Measurements from ENCODE around the gene MYRIP. TPM values are rescaled to one million over a fixed set of nuclear protein-coding genes. Genes with fewer than 3 reads are reported as not detected.

Gene MYRIP
- total and polyA plus RNA-seq, 10 donors, result 1.5 to 35.2 (median 16.2) TPM

DNA sequence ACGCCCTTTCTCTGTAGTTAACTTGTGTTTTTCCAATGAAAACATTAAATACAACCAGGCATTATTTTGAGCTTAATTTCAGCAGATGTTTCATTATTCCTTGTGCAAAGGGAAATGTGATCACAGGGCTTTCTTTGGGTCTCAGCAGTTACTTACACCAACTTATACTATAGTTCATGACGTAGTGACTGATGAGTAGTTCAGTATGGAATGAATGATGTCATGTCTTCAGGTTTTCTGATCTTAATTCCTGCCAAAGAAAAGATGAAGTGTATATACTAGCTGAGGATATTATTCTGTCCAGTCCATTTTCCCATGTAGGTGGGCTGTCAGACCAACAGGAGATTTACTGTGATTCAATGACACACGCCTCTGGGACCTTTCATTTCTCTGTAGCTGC is 61.3 kb downstream of the MYRIP start:
- H3K36me3 ChIP-seq, result no peaks in the 10 kb centered on the region
- H3K27ac ChIP-seq, result no peak overlapping the region
- H3K4me1 ChIP-seq, result no peaks in the 10 kb centered on the region
- WGBS, 5 donors, result 52 to 75% (median 68%) methylated on average over 3 of the region's 3 CpGs
- no peaks in the 10 kb centered on the region for H3K27me3 ChIP-seq (replicated peaks in 1 of 7)
- no peak for DNase-seq
- TF ChIP-seq POLR2A (IDR thresholded peaks at IDR 0.05) (no peak), POLR2AphosphoS5 (IDR thresholded peaks at IDR 0.05) (no peak), CTCF (IDR thresholded peaks at IDR 0.05 in 8 of 11, conservative IDR thresholded peaks at IDR 0.05 in 3 of 11) (no peak)
- H3K4me3 ChIP-seq, result no peak overlapping the region
- intact Hi-C loops (cut with DNase I; ENCODE audit: low total_unique reads), result no loop called here
- H3K9me3 ChIP-seq, result peaks cover 0 to 38% (median 23%) of the 10 kb centered on the region in 8 donors

- TF ChIP-seq CTCF (IDR thresholded peaks at IDR 0.05 in 8 of 11, conservative IDR thresholded peaks at IDR 0.05 in 3 of 11), result no peak
- TF ChIP-seq POLR2AphosphoS5 (IDR thresholded peaks at IDR 0.05), result no peak
- no peak for TF ChIP-seq POLR2A (IDR thresholded peaks at IDR 0.05)
- Histone ChIP-seq H3K27me3 (replicated peaks in 1 of 7) (no peaks in the 10 kb centered on the region), H3K4me3 (no peak overlapping the region), H3K36me3 (no peaks in the 10 kb centered on the region), H3K9me3 (peaks cover 0 to 28% (median 3%) of the 10 kb centered on the region in 8 donors), H3K4me1 (no peaks in the 10 kb centered on the region), H3K27ac (no peak overlapping the region)
- DNase-seq, result no peak
- intact Hi-C loops (cut with DNase I; ENCODE audit: low total_unique reads), result no loop called here
- 63 to 87% (median 78%) methylated on average over 2 of the region's 2 CpGs for WGBS, 5 donors
Measured at GRCh38 chr3:39879581-39879980, 70.2 kb downstream of the MYRIP start.

- no peak for DNase-seq
- no peaks in the 10 kb centered on the region for H3K27me3 ChIP-seq (replicated peaks in 1 of 7)
- no peak for TF ChIP-seq POLR2A (IDR thresholded peaks at IDR 0.05)
- no peak for TF ChIP-seq POLR2AphosphoS5 (IDR thresholded peaks at IDR 0.05)
- no peak for TF ChIP-seq CTCF (IDR thresholded peaks at IDR 0.05 in 8 of 11, conservative IDR thresholded peaks at IDR 0.05 in 3 of 11)
- H3K27ac ChIP-seq, result no peak overlapping the region
- 62 to 90% (median 82%) methylated on average over 1 of the region's 1 CpG for WGBS, 5 donors
- peaks cover 0 to 28% (median 3%) of the 10 kb centered on the region in 8 donors for H3K9me3 ChIP-seq
- no peak overlapping the region for H3K4me3 ChIP-seq
- no peaks in the 10 kb centered on the region for H3K36me3 ChIP-seq
- intact Hi-C loops (cut with DNase I; ENCODE audit: low total_unique reads), result no loop called here
- no peaks in the 10 kb centered on the region for H3K4me1 ChIP-seq
Measured at GRCh38 chr3:39882111-39882510, 72.7 kb downstream of the MYRIP start.

GRCh38 chr3:39892068-39892467 is 82.7 kb downstream of the MYRIP start:
- intact Hi-C loops (cut with DNase I; ENCODE audit: low total_unique reads), result no loop called here
- peaks cover 0 to 6% (median 2%) of the 10 kb centered on the region in 6 donors for H3K4me1 ChIP-seq
- WGBS, 5 donors, result 61 to 81% (median 68%) methylated on average over 1 of the region's 1 CpG
- H3K4me3 ChIP-seq, result no peak overlapping the region
- no peak for DNase-seq
- H3K27ac ChIP-seq, result peak overlapping the region in 2 of 8 donors; percentile 14 to 42
- no peaks in the 10 kb centered on the region for H3K36me3 ChIP-seq
- no peaks in the 10 kb centered on the region for H3K27me3 ChIP-seq (replicated peaks in 1 of 7)
- TF ChIP-seq POLR2AphosphoS5 (IDR thresholded peaks at IDR 0.05) (no peak), CTCF (IDR thresholded peaks at IDR 0.05 in 8 of 11, conservative IDR thresholded peaks at IDR 0.05 in 3 of 11) (no peak), POLR2A (IDR thresholded peaks at IDR 0.05) (no peak)
- no peaks in the 10 kb centered on the region for H3K9me3 ChIP-seq
